CD4-positive, alpha-beta T cell (primary cell): ENCODE data around the gene FAM124A. TPM values are rescaled to one million over a fixed set of nuclear protein-coding genes. Genes with fewer than 3 reads are reported as not detected.

Source experiments
- ATAC-seq: fragments of 200-7000 bp; cut with Tn5 transposase; one replicate; pipeline ENCODE4 v1.10.0; 2022; ENCODE audit warnings: mild to moderate bottlenecking; ENCODE audit not compliant: poor library complexity
- CTCF ChIA-PET: fragments of 350-600 bp; sonication (Branson Sonifier 250); formaldehyde crosslinking; loops from one replicate; lab custom pipeline; 2021; ENCODE audit warnings: antibody characterized with exemption, inconsistent platforms; lab: Charles Lee
- POLR2A ChIA-PET: fragments of 350-600 bp; sonication (Branson Sonifier 250); formaldehyde crosslinking; loops from one replicate; lab custom pipeline; 2021; ENCODE audit warnings: antibody characterized with exemption, inconsistent platforms; lab: Charles Lee
- DNase-seq, 14 experiments: peaks; one replicate each; pipeline ENCODE4 v3.0.0-alpha.2; 2013 to 2020; ENCODE audit warnings: mixed read lengths in 2 of 14
- H3K27ac ChIP-seq, 2 donors: one replicate each; pipeline versions ENCODE4 v1.5.1 to v1.7.0; 2013; ENCODE audit warnings: low read length in 2 of 2, low read depth in 1 of 2, mild to moderate bottlenecking in 1 of 2
- H3K27me3 ChIP-seq, 2 experiments: 1 replicate in 1 of 2; 2 replicates in 1 of 2; pipeline versions ENCODE4 v1.6.1 to v1.7.0; 2013; ENCODE audit warnings: low read length in 2 of 2, control low read depth in 1 of 2, mild to moderate bottlenecking in 1 of 2, moderate library complexity in 1 of 2; ENCODE audit not compliant: insufficient read depth in 2 of 2, control insufficient read depth in 1 of 2
- H3K36me3 ChIP-seq: one replicate; pipeline ENCODE4 v1.6.1; 2013; ENCODE audit warnings: low read length, control low read depth; ENCODE audit not compliant: insufficient read depth
- H3K4me1 ChIP-seq: one replicate; pipeline ENCODE4 v1.6.1; 2013; ENCODE audit warnings: low read length, control low read depth; ENCODE audit not compliant: insufficient read depth
- H3K4me3 ChIP-seq: one replicate; pipeline ENCODE4 v1.5.1; 2013; ENCODE audit warnings: mild to moderate bottlenecking, low read length, moderate library complexity
- H3K9me3 ChIP-seq, 2 experiments: 1 replicate in 1 of 2; 2 replicates in 1 of 2; pipeline versions ENCODE4 v1.6.1 to v1.7.0; 2013; ENCODE audit warnings: low read length in 2 of 2, mild to moderate bottlenecking in 2 of 2, control low read depth in 1 of 2, moderate library complexity in 1 of 2; ENCODE audit not compliant: control insufficient read depth in 1 of 2, insufficient read depth in 1 of 2
- H3K27ac Mint-ChIP-seq: one replicate; pipeline ENCODE4 v1.8.0; 2020; ENCODE audit warnings: mixed read lengths
- H3K27me3 Mint-ChIP-seq: one replicate; pipeline ENCODE4 v1.8.0; 2021; ENCODE audit warnings: mixed read lengths
- H3K36me3 Mint-ChIP-seq: one replicate; pipeline ENCODE4 v1.8.0; 2021; ENCODE audit warnings: low read depth, mixed read lengths
- H3K4me1 Mint-ChIP-seq: one replicate; pipeline ENCODE4 v1.8.0; 2021; ENCODE audit warnings: low read depth, mixed read lengths
- H3K4me3 Mint-ChIP-seq: one replicate; pipeline ENCODE4 v1.8.0; 2020; ENCODE audit warnings: mild to moderate bottlenecking, mixed read lengths
- H3K9me3 Mint-ChIP-seq: one replicate; pipeline ENCODE4 v1.8.0; 2020; ENCODE audit warnings: mixed read lengths
- CTCF ChIP-seq: fragments of 200-600 bp; IDR thresholded peaks from one replicate; pipeline ENCODE4 v1.8.0; 2022; ENCODE audit warnings: antibody characterized with exemption, mild to moderate bottlenecking
- intact Hi-C, 2 experiments: fragments of 100-400 bp; cut with DNase I in 1 of 2; cut with micrococcal nuclease in 1 of 2; formaldehyde crosslinking; loops; one replicate each; pipeline versions ENCODE4 v1.15.1 to v1.9.0; 2023 to 2025; cut with DNase I, micrococcal nuclease
- total RNA-seq, 174 experiments: library from RNA in 2 of 174; stranded (reverse) in 2 of 174; gene quantifications; one replicate each; pipeline ENCODE4 v1.2.3 and lab custom pipeline; 2021 to 2026

Gene FAM124A
- total RNA-seq, 2 experiments from 2014 or later, result not detected

GRCh38 chr13:51207881-51208280, 14.3 kb upstream of the FAM124A start:
- H3K36me3 ChIP-seq, result no peaks in the 10 kb centered on the region
- H3K27me3 Mint-ChIP-seq, result peaks cover 77% of the 10 kb centered on the region

GRCh38 chr13:51208716-51209115, 13.5 kb upstream of the FAM124A start:
- no peaks in the 10 kb centered on the region for H3K9me3 Mint-ChIP-seq
- ATAC-seq (no peak), DNase-seq (no peak)
- no peaks in the 10 kb centered on the region for H3K9me3 ChIP-seq
- intact Hi-C loops, result no loop called here
- no peaks in the 10 kb centered on the region for H3K4me1 Mint-ChIP-seq
- peaks cover 85% of the 10 kb centered on the region for H3K27me3 Mint-ChIP-seq
- peaks cover 9 to 24% of the 10 kb centered on the region in 2 experiments for H3K27me3 ChIP-seq
- H3K36me3 Mint-ChIP-seq, result no peaks in the 10 kb centered on the region
- ChIA-PET POLR2A (no interaction called here), CTCF (no interaction called here)
- no peaks in the 10 kb centered on the region for H3K36me3 ChIP-seq
- H3K4me1 ChIP-seq, result no peaks in the 10 kb centered on the region
- no peak overlapping the region for H3K27ac Mint-ChIP-seq
- H3K4me3 Mint-ChIP-seq, result no peak overlapping the region
- no peak overlapping the region for H3K27ac ChIP-seq
- TF ChIP-seq CTCF, result no peak
- H3K4me3 ChIP-seq, result no peak overlapping the region

More at GRCh38 chr13:51207881-51208280, 14.3 kb upstream of the FAM124A start:
- Mint-ChIP-seq H3K4me1 (no peaks in the 10 kb centered on the region), H3K4me3 (no peak overlapping the region), H3K36me3 (no peaks in the 10 kb centered on the region), H3K9me3 (no peaks in the 10 kb centered on the region), H3K27ac (no peak overlapping the region)
- ATAC-seq (no peak), DNase-seq (no peak)
- no peak for TF ChIP-seq CTCF
- Histone ChIP-seq H3K27ac (no peak overlapping the region), H3K9me3 (no peaks in the 10 kb centered on the region), H3K4me3 (no peak overlapping the region), H3K4me1 (no peaks in the 10 kb centered on the region), H3K27me3 (peaks cover 9 to 20% of the 10 kb centered on the region in 2 experiments)
- intact Hi-C loops, result no loop called here
- ChIA-PET CTCF (no interaction called here), POLR2A (no interaction called here)

GRCh38 chr13:51211910-51212309, 10.3 kb upstream of the FAM124A start:
- no peaks in the 10 kb centered on the region for H3K36me3 Mint-ChIP-seq
- POLR2A ChIA-PET, result no interaction called here
- H3K27me3 ChIP-seq, result peaks cover 15 to 23% of the 10 kb centered on the region in 2 experiments

More at GRCh38 chr13:51211910-51212309, 10.3 kb upstream of the FAM124A start:
- DNase-seq (no peak), ATAC-seq (no peak)
- H3K4me3 ChIP-seq, result no peak overlapping the region
- H3K9me3 Mint-ChIP-seq, result no peaks in the 10 kb centered on the region
- intact Hi-C loops, result no loop called here
- H3K27ac ChIP-seq, result no peak overlapping the region
- CTCF ChIA-PET, result no interaction called here
- TF ChIP-seq CTCF, result no peak
- peaks cover 83% of the 10 kb centered on the region for H3K27me3 Mint-ChIP-seq
- no peaks in the 10 kb centered on the region for H3K36me3 ChIP-seq
- H3K4me1 ChIP-seq, result no peaks in the 10 kb centered on the region
- no peak overlapping the region for H3K4me3 Mint-ChIP-seq
- no peak overlapping the region for H3K27ac Mint-ChIP-seq
- no peaks in the 10 kb centered on the region for H3K9me3 ChIP-seq
- H3K4me1 Mint-ChIP-seq, result no peaks in the 10 kb centered on the region
